LoVo (cell line): ENCODE measurements around the gene WWOX.

Experiments
- DNase-seq: peaks from one replicate; pipeline ENCODE4 v3.0.0-alpha.2; 2016; ENCODE audit warnings: low spot score

WWOX gene

GRCh38 chr16:78852081-78852635 lies 752.7 kb downstream of the WWOX start:
- no peak for DNase-seq

- no peak for DNase-seq
Measured at GRCh38 chr16:78862022-78862421, 762.6 kb downstream of the WWOX start.

GRCh38 chr16:78866521-78866920 lies 767.1 kb downstream of the WWOX start:
- no peak for DNase-seq

- DNase-seq = no peak
Measured at GRCh38 chr16:78869492-78869891, 770.0 kb downstream of the WWOX start.

- no peak for DNase-seq
Measured at GRCh38 chr16:78871241-78871640, 771.8 kb downstream of the WWOX start.

GRCh38 chr16:78876671-78877070 lies 777.2 kb downstream of the WWOX start:
- no peak for DNase-seq

- DNase-seq = no peak
Measured at GRCh38 chr16:78877114-78877655, 777.7 kb downstream of the WWOX start.

- no peak for DNase-seq
Measured at GRCh38 chr16:78878570-78878969, 779.1 kb downstream of the WWOX start.

GRCh38 chr16:78879011-78879410 lies 779.6 kb downstream of the WWOX start:
- DNase-seq = no peak

- DNase-seq = no peak
Measured at GRCh38 chr16:78882150-78882549, 782.7 kb downstream of the WWOX start.

GRCh38 chr16:78882751-78883150 lies 783.3 kb downstream of the WWOX start:
- no peak for DNase-seq

- no peak for DNase-seq
Measured at GRCh38 chr16:78884204-78884603, 784.8 kb downstream of the WWOX start.

- no peak for DNase-seq
Measured at GRCh38 chr16:78889346-78889745, 789.9 kb downstream of the WWOX start.

- DNase-seq = no peak
Measured at GRCh38 chr16:78890373-78890895, 791.0 kb downstream of the WWOX start.

GRCh38 chr16:78892951-78893733 lies 793.7 kb downstream of the WWOX start:
- DNase-seq = no peak

- DNase-seq = no peak
Measured at GRCh38 chr16:78894886-78895285, 795.4 kb downstream of the WWOX start.

GRCh38 chr16:78895681-78896080 lies 796.2 kb downstream of the WWOX start:
- DNase-seq = no peak

- DNase-seq = no peak
Measured at GRCh38 chr16:78896280-78896679, 796.8 kb downstream of the WWOX start.

- DNase-seq = no peak
Measured at GRCh38 chr16:78897299-78897698, 797.8 kb downstream of the WWOX start.

GRCh38 chr16:78900044-78900811 lies 800.8 kb downstream of the WWOX start:
- DNase-seq = no peak

GRCh38 chr16:78900966-78901365 lies 801.5 kb downstream of the WWOX start:
- no peak for DNase-seq

GRCh38 chr16:78902321-78902720 lies 802.9 kb downstream of the WWOX start:
- DNase-seq = no peak

- DNase-seq = no peak
Measured at GRCh38 chr16:78903237-78903636, 803.8 kb downstream of the WWOX start.
